Measurements from ENCODE around the gene PIAS4.

PIAS4 gene

GRCh38 chr19:4045597-4046361 is 38.2 kb downstream of the PIAS4 start:
- no peak overlapping the region for H3K4me3 ChIP-seq (ENCODE audit: low read depth, low read length)
- no peak for DNase-seq (ENCODE audit: low read depth, low spot score)
- in situ Hi-C loops (cut with HindIII; ENCODE audit: low sequenced_read_pairs), result no loop called here
- no peak for TF ChIP-seq CTCF (IDR thresholded peaks at IDR 0.05; ENCODE audit: low read depth, low read length)

GRCh38 chr19:4046362-4046691 is 38.8 kb downstream of the PIAS4 start:
- in situ Hi-C loops (cut with HindIII; ENCODE audit: low sequenced_read_pairs), result no loop called here
- DNase-seq (ENCODE audit: low read depth, low spot score), result no peak
- TF ChIP-seq CTCF (IDR thresholded peaks at IDR 0.05; ENCODE audit: low read depth, low read length), result no peak

GRCh38 chr19:4046946-4047683 is 39.6 kb downstream of the PIAS4 start:
- H3K4me3 ChIP-seq (ENCODE audit: low read depth, low read length), result no peak overlapping the region
- no peak for DNase-seq (ENCODE audit: low read depth, low spot score)
- no peak for TF ChIP-seq CTCF (IDR thresholded peaks at IDR 0.05; ENCODE audit: low read depth, low read length)
- in situ Hi-C loops (cut with HindIII; ENCODE audit: low sequenced_read_pairs), result no loop called here

More at GRCh38 chr19:4046362-4046691, 38.8 kb downstream of the PIAS4 start:
- no peak overlapping the region for H3K4me3 ChIP-seq (ENCODE audit: low read depth, low read length)

GRCh38 chr19:4049432-4049831 is 41.9 kb downstream of the PIAS4 start:
- in situ Hi-C loops (cut with HindIII; ENCODE audit: low sequenced_read_pairs), result no loop called here
- TF ChIP-seq CTCF (IDR thresholded peaks at IDR 0.05; ENCODE audit: low read depth, low read length), result no peak
- H3K4me3 ChIP-seq (ENCODE audit: low read depth, low read length), result no peak overlapping the region
- no peak for DNase-seq (ENCODE audit: low read depth, low spot score)

GRCh38 chr19:4051175-4052101 is 43.9 kb downstream of the PIAS4 start:
- in situ Hi-C loops (cut with HindIII; ENCODE audit: low sequenced_read_pairs), result no loop called here
- DNase-seq (ENCODE audit: low read depth, low spot score), result no peak
- no peak overlapping the region for H3K4me3 ChIP-seq (ENCODE audit: low read depth, low read length)
- no peak for TF ChIP-seq CTCF (IDR thresholded peaks at IDR 0.05; ENCODE audit: low read depth, low read length)

All from astrocyte of the spinal cord (primary cell).